AG09309 (cell line): ENCODE results near the gene KMT5C.

ENCODE experiments used
- DNase-seq: peaks from one replicate; pipeline ENCODE4 v3.0.0-alpha.2; 2010; ENCODE audit warnings: low read depth
- H3K4me3 ChIP-seq: 2 replicates; pipeline ENCODE4 v1.5.1; 2011; ENCODE audit warnings: mild to moderate bottlenecking, low read depth, low read length, moderate library complexity; ENCODE audit not compliant: control insufficient read depth
- CTCF ChIP-seq: IDR thresholded peaks from 2 replicates; pipeline ENCODE4 v1.5.1; 2011; ENCODE audit warnings: mild to moderate bottlenecking, low read depth, low read length, inconsistent platforms; ENCODE audit not compliant: insufficient read depth, control insufficient read depth; ENCODE audit errors: missing control alignments

Gene KMT5C

DNA sequence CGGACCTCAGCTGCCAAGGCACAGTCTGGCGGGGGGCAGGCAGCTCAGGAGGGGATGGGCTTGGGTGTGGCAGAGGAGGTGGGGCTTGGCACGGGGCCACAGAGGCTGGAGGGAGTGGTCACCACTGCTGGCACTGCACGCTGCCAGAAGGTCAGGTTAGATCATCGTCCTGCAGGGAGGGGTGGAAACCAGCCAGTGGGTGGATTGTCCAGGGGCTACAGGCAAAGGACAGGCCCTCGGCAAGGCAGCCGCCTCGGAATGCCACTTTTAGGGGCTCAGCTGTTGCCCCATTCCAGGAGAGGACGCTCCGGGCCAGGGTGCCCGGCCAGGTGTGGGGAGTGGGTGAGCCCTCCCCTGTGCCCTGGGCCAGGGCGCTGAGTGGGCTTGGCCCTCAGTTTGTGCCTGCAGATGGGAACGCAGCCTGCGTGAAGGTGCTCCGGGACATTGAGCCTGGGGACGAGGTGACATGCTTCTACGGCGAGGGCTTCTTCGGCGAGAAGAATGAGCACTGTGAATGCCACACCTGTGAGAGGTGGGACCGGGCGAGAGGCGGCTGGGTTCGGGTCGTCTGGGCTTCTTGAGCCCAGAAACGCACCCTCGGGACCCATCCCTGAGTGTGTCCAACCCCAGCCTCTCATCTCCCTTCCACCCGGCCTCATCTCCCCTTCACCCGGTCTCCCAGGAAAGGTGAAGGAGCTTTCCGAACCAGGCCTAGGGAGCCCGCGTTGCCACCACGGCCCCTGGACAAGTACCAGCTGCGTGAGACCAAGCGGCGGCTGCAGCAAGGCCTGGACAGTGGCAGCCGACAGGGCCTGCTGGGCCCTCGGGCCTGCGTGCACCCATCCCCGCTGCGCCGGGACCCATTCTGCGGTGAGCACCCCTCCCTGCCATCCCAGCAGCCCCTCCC is 6.4 kb downstream of the KMT5C start:
- no peak overlapping the region for H3K4me3 ChIP-seq
- no peak for TF ChIP-seq CTCF
- no peak for DNase-seq

- TF ChIP-seq CTCF, result no peak
- H3K4me3 ChIP-seq, result no peak overlapping the region
- DNase-seq, result no peak
These were observed 7.2 kb downstream of the KMT5C start for GRCh38 chr19:55346725-55347441.

DNA sequence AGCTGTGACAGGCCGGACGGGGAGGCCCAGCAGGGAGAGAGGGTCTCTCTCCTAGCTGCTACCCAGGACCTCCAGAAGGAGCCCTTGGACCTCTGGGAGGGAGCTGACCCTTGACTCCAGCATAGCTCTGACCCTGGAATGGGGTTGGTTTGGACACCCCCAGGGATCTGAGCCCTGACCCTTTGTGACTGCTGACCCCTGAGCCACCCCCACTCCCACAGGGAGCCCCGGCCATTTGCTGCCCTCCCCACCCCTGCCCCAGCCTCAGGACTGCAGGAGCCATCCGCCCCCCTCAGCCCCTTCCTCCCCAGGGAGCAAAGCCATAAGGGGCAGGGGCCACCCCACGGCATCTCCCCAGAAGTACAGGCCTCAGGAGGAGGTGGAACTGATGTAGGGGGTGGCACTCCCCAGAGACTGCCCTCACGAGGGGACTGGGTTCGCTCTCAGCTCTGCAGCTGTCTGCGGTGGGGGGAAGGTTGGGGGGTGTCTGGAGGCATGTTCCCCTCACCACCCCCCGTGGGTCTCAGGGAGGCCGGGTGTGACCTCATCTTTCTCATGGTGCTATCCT is 7.8 kb downstream of the KMT5C start:
- no peak for DNase-seq

GRCh38 chr19:55348317-55349034 is 8.8 kb downstream of the KMT5C start:
- no peak for DNase-seq
- H3K4me3 ChIP-seq, result no peak overlapping the region
- TF ChIP-seq CTCF, result no peak

More for the DNA sequence above, 7.8 kb downstream of the KMT5C start:
- no peak for TF ChIP-seq CTCF
- no peak overlapping the region for H3K4me3 ChIP-seq

GRCh38 chr19:55350620-55351315 is 11.1 kb downstream of the KMT5C start:
- TF ChIP-seq CTCF, result no peak
- H3K4me3 ChIP-seq, result no peak overlapping the region
- DNase-seq, result no peak
